DMS79 treated with DMSO at 0.1 percent for 48 hours (cell line): Measurements from ENCODE around the gene ANO10.
"Not testable (repeated sequence)": the region's sequence is repeated elsewhere in the genome, so short reads cannot be mapped to it uniquely, and the experiment has no call there.

Experiments
- DNase-seq: peaks from one replicate; lab custom pipeline; 2025; lab: John Stamatoyannopoulos, UW

The ANO10 gene

GRCh38 chr3:43580181-43580580, 41.6 kb downstream of the ANO10 start:
- peak; percentile 13 for DNase-seq

GRCh38 chr3:43573576-43573975, 48.2 kb downstream of the ANO10 start:
- no peak for DNase-seq

- DNase-seq, result not testable (repeated sequence)
These were observed 56.0 kb downstream of the ANO10 start for GRCh38 chr3:43565661-43566341.

GRCh38 chr3:43559961-43560360, 61.9 kb downstream of the ANO10 start:
- no peak for DNase-seq

- DNase-seq, result no peak
These were observed 63.6 kb downstream of the ANO10 start for GRCh38 chr3:43558171-43558570.

GRCh38 chr3:43549626-43550290, 72.1 kb downstream of the ANO10 start:
- no peak for DNase-seq

GRCh38 chr3:43544277-43544676, 77.5 kb downstream of the ANO10 start:
- DNase-seq, result peak; percentile 34

GRCh38 chr3:43542328-43543043, 79.3 kb downstream of the ANO10 start:
- no peak for DNase-seq

GRCh38 chr3:43540624-43541023, 81.2 kb downstream of the ANO10 start:
- no peak for DNase-seq

GRCh38 chr3:43539321-43539720, 82.5 kb downstream of the ANO10 start:
- DNase-seq, result no peak

- no peak for DNase-seq
These were observed 84.6 kb downstream of the ANO10 start for GRCh38 chr3:43537225-43537624.

- no peak for DNase-seq
These were observed 87.1 kb downstream of the ANO10 start for GRCh38 chr3:43534675-43535074.

- no peak for DNase-seq
These were observed 88.8 kb downstream of the ANO10 start for GRCh38 chr3:43533009-43533408.

GRCh38 chr3:43531835-43532234, 90.0 kb downstream of the ANO10 start:
- DNase-seq, result no peak

GRCh38 chr3:43528498-43529099, 93.2 kb downstream of the ANO10 start:
- no peak for DNase-seq

GRCh38 chr3:43526956-43527355, 94.9 kb downstream of the ANO10 start:
- DNase-seq, result no peak

- DNase-seq, result no peak
These were observed 95.7 kb downstream of the ANO10 start for GRCh38 chr3:43525941-43526607.

GRCh38 chr3:43525386-43525785, 96.4 kb downstream of the ANO10 start:
- DNase-seq, result no peak

GRCh38 chr3:43523454-43524053, 98.3 kb downstream of the ANO10 start:
- no peak for DNase-seq

- no peak for DNase-seq
These were observed 99.0 kb downstream of the ANO10 start for GRCh38 chr3:43522727-43523362.

- DNase-seq, result no peak
These were observed 99.9 kb downstream of the ANO10 start for GRCh38 chr3:43521941-43522340.
